Lung (tissue), 12 donors: ENCODE data around the gene SLC25A39. TPM values are rescaled to one million over a fixed set of nuclear protein-coding genes. Genes with fewer than 3 reads are reported as not detected.

Experiments used
- ATAC-seq: fragments of 200-7000 bp; cut with Tn5 transposase; one replicate; pipeline ENCODE4 v1.9.1; 2020; ENCODE audit warnings: moderate number of reproducible peaks; ENCODE audit not compliant: insufficient read depth, low FRiP score
- DNase-seq, 3 donors: peaks; one replicate each; pipeline ENCODE4 v3.0.0-alpha.2; 2013 to 2017
- H3K27ac ChIP-seq, 2 donors: one replicate each; pipeline ENCODE4 v1.5.1; 2013; ENCODE audit warnings: mild to moderate bottlenecking in 2 of 2, moderate library complexity in 2 of 2, control low read depth in 1 of 2, inconsistent platforms in 1 of 2, low read depth in 1 of 2, low read length in 1 of 2
- H3K27me3 ChIP-seq, 3 donors: one replicate each; pipeline ENCODE4 v1.5.1; 2013; ENCODE audit warnings: low read length in 2 of 3; ENCODE audit not compliant: control insufficient read depth in 3 of 3, insufficient read depth in 3 of 3
- H3K36me3 ChIP-seq, 4 donors: one replicate each; pipeline ENCODE4 v1.5.1; 2013; ENCODE audit warnings: low read length in 4 of 4, mild to moderate bottlenecking in 1 of 4, moderate library complexity in 1 of 4; ENCODE audit not compliant: control insufficient read depth in 4 of 4, insufficient read depth in 4 of 4
- H3K4me1 ChIP-seq, 5 donors: one replicate each; pipeline ENCODE4 v1.5.1; 2013; ENCODE audit warnings: low read length in 5 of 5, mild to moderate bottlenecking in 2 of 5, moderate library complexity in 1 of 5; ENCODE audit not compliant: control insufficient read depth in 5 of 5, insufficient read depth in 5 of 5
- H3K4me3 ChIP-seq: one replicate; pipeline ENCODE4 v1.5.1; 2013; ENCODE audit warnings: mild to moderate bottlenecking, control low read depth, moderate library complexity
- H3K9ac ChIP-seq, 2 donors: one replicate each; pipeline ENCODE4 v1.5.1; 2013; ENCODE audit warnings: low read length in 2 of 2, control low read depth in 1 of 2; ENCODE audit not compliant: insufficient read depth in 1 of 2
- H3K9me3 ChIP-seq, 4 donors: one replicate each; pipeline ENCODE4 v1.5.1; 2013; ENCODE audit warnings: low read length in 3 of 4, mild to moderate bottlenecking in 1 of 4, moderate library complexity in 1 of 4; ENCODE audit not compliant: control insufficient read depth in 4 of 4, insufficient read depth in 3 of 4
- WGBS, 2 donors: extraction: QIAGEN DNeasy Blood & Tissue Kit; methylation state at CpG; one replicate each; pipeline ENCODE4 v1.1.7; 2013; 5-methylcytosine and 5-hydroxymethylcytosine counted together
- polyA plus RNA-seq, 2 donors: library from polyadenylated mRNA; stranded (reverse); fragments of 200-250 nt; gene quantifications; one replicate each; pipeline ENCODE4 v1.2.1, GENCODE V29; 2013
- total RNA-seq, 2 donors: library from RNA; depleted of rRNA in 1 of 2; stranded (reverse); fragments of >200 nt in 1 of 2; gene quantifications; one replicate each; pipeline ENCODE4 v1.2.1, GENCODE V29; 2014 to 2021
- TF ChIP-seq, protein P1 (sequence below): IDR thresholded peaks from 2 replicates; pipeline ENCODE4 v1.5.1; 2012; ENCODE audit warnings: mild to moderate bottlenecking; ENCODE audit errors: control extremely low read depth, extremely low read depth
- donor health status: control.
- donor health status: control.
- donor health status: Bipolar disorder and iron deficiency.
- donor health status: healthy.
- donor health status: DM: yes; HTN: yes; CAD: no.

The SLC25A39 gene
- total and polyA plus RNA-seq, 4 donors, result 66.4 to 134 (median 117) TPM

DNA sequence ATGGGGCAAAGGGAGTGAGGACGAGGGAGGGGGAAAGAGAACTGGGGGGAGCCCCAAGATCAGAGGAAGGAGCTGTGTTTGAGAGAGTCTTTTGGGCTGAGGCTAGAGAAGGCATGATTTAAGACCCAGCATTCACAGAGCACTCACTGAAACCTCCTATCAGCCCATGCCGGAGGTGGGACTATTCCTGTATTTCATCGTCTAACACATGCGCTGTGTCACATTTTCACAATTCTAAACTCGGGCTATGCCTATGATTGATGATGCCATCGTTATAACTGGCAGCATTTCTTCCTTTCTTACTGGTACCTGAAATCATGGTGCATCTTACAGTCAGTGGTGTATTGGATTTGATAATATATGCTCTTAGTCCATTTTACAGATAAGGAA, 35.5 kb upstream of the SLC25A39 start:
- H3K27me3 ChIP-seq, result no peaks in the 10 kb centered on the region
- H3K4me1 ChIP-seq, result peaks cover 0 to 30% (median 9%) of the 10 kb centered on the region in 5 donors
- DNase-seq, result no peak
- ATAC-seq, result no peak
- WGBS, 2 donors, result 57 to 60% methylated on average over 6 of the region's 6 CpGs
- H3K4me3 ChIP-seq, result no peak overlapping the region
- H3K9ac ChIP-seq, result no peak overlapping the region
- peaks cover 0 to 3% (median 0%) of the 10 kb centered on the region in 4 donors for H3K36me3 ChIP-seq
- no peaks in the 10 kb centered on the region for H3K9me3 ChIP-seq
- no peak overlapping the region for H3K27ac ChIP-seq
- TF ChIP-seq, protein P1, sequence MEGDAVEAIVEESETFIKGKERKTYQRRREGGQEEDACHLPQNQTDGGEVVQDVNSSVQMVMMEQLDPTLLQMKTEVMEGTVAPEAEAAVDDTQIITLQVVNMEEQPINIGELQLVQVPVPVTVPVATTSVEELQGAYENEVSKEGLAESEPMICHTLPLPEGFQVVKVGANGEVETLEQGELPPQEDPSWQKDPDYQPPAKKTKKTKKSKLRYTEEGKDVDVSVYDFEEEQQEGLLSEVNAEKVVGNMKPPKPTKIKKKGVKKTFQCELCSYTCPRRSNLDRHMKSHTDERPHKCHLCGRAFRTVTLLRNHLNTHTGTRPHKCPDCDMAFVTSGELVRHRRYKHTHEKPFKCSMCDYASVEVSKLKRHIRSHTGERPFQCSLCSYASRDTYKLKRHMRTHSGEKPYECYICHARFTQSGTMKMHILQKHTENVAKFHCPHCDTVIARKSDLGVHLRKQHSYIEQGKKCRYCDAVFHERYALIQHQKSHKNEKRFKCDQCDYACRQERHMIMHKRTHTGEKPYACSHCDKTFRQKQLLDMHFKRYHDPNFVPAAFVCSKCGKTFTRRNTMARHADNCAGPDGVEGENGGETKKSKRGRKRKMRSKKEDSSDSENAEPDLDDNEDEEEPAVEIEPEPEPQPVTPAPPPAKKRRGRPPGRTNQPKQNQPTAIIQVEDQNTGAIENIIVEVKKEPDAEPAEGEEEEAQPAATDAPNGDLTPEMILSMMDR, result no peak

DNA sequence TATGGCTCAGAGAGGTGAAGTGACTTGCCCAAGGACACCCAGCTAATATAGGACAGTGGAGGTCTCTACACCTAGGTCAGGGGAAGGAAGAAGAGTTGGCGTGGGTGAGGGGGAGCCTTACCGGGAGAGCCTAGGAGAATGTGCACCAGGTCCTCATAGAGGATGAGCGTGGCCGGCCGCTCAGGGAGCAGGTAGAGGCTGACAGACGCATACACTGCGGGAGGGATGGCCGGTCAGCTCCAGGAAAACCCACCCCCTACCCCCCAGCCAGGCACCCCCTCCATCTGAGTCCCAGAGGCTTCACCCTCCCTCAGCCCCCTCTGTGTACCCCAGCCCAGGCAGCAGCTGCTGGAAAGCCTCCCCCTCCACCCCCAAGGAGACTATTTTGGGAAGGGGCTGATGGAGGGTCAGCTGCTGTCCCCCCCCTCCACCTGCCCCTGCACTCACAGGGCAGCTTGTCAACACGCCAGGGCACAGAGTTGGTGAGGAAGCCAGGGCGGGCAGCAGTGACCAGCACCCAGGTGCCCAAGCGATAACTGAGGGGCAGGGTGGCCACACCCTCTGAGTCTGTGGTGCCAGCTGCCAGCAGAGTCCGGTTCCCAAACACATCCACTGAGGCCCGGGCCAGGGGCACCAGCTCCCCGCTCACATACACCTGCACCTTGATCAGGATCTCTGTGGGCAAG, 35.0 kb upstream of the SLC25A39 start:
- TF ChIP-seq, protein P1, result no peak
- Histone ChIP-seq H3K9me3 (no peaks in the 10 kb centered on the region), H3K4me1 (peaks cover 0 to 30% (median 9%) of the 10 kb centered on the region in 5 donors), H3K9ac (no peak overlapping the region), H3K27me3 (no peaks in the 10 kb centered on the region), H3K4me3 (no peak overlapping the region), H3K36me3 (peaks cover 0 to 3% (median 0%) of the 10 kb centered on the region in 4 donors), H3K27ac (no peak overlapping the region)
- DNase-seq (no peak), ATAC-seq (no peak)
- 93 to 97% methylated on average over 14 of the region's 14 CpGs for WGBS, 2 donors

DNA sequence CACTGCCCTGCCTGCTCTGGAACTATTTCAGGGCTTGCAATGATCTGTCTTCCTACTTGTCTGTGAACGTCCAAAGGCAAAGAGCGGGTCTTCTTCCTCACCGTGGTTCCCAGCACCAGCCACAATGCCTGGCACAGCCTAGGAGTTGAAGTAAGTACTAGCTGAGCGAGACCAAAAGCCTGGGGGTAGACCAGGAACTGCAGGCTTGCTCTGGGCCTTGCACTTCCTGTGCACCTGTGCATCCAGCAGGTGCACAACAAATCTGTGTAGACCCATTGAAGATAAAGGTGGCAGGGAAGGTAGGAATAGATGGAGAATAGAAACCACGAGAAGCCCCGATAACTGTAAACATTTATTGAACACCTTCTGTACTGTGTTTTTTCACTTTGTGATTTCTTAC, 34.4 kb upstream of the SLC25A39 start:
- no peak overlapping the region for H3K4me3 ChIP-seq
- WGBS, 2 donors, result 69 to 70% methylated on average over 6 of the region's 6 CpGs
- peaks cover 0 to 29% (median 9%) of the 10 kb centered on the region in 5 donors for H3K4me1 ChIP-seq
- no peaks in the 10 kb centered on the region for H3K27me3 ChIP-seq
- H3K27ac ChIP-seq, result no peak overlapping the region
- ATAC-seq (no peak), DNase-seq (no peak)
- peaks cover 0 to 3% (median 0%) of the 10 kb centered on the region in 4 donors for H3K36me3 ChIP-seq
- H3K9me3 ChIP-seq, result no peaks in the 10 kb centered on the region
- TF ChIP-seq, protein P1, result no peak
- H3K9ac ChIP-seq, result no peak overlapping the region
